HG02885 (cell line): ENCODE data around the gene FAM234A.
"Not testable (repeated sequence)": the region's sequence is repeated elsewhere in the genome, so short reads cannot be mapped to it uniquely, and the experiment has no call there.

Experiments
- ATAC-seq: cut with Tn5 transposase; IDR thresholded peaks from one replicate; pipeline ENCODE4 v1.9.1; 2021; ENCODE audit warnings: mild to moderate bottlenecking; ENCODE audit not compliant: unreplicated experiment, poor library complexity

FAM234A gene

DNA sequence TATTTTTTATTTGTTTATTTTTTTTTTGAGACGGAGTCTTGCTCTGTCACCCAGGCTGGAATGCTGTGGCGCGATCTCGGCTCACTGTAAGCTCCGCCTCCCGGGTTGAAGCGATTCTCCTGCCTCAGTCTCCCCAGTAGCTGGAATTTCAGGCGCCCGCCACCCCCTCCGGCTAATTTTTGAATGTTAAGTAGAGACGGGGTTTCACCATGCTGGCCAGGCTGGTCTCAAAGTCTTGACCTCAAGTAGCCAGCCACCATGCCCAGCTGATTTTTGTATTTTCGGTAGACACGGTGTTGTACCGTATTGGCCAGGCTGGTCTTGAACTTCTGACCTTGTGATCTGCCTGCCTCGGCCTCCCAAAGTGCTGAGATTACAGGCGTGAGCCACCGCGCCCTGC is 4.3 kb upstream of the FAM234A start:
- not testable (repeated sequence) for ATAC-seq

DNA sequence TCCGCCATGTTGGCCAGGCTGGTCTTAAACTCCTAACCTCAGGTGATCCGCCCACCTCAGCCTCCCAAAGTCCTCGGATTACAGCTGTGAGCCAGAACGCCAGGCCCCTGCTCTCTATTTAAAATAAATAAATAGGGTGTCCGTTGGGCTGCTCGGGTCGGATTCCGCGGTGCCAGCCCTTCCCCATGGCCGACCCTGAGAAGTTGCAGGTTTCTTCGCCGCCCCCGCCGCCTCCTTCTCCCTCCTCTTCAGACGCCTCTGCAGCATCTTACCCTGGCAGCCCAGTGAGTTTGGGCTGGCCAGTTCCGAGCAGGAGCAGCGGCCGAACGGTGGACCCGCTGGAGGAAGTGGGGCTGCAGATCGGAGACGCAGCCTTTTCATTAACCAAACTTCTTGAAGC is 3.7 kb upstream of the FAM234A start:
- ATAC-seq: no peak

DNA sequence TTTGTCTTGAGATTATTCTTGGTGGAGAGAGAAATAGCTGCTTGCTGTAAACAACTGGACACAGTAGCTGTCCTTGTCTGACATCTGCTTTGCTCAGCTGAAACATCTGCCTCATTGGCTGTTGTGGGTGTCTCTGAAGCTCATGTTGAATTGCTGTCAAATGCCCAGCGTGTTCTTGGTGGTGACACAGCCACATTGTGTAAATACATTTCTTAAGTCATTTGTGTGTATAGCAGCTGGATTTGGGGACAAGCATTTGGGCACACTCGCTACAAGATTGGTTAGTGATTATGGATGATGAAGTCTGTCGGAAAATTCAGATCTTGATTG is 5.3 kb downstream of the FAM234A start:
- no peak for ATAC-seq

DNA sequence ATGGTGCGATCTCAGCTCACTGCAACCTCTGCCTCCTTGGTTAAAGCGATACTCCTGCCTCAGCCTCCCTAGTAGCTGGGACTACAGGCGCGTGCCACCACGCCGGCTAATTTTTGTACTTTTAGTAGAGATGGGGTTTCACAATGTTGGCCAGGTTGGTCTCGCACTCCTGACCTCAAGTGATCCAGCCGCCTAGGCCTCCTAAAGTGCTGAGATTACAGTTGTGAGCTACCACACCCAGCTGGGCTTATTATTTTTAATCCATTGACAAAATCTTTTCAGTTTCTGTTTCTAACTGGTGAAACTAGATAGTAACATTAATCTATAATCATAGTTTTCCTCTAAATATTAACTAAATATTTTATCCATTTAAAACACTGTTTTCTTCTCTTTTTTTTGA is 5.9 kb downstream of the FAM234A start:
- ATAC-seq: no peak

DNA sequence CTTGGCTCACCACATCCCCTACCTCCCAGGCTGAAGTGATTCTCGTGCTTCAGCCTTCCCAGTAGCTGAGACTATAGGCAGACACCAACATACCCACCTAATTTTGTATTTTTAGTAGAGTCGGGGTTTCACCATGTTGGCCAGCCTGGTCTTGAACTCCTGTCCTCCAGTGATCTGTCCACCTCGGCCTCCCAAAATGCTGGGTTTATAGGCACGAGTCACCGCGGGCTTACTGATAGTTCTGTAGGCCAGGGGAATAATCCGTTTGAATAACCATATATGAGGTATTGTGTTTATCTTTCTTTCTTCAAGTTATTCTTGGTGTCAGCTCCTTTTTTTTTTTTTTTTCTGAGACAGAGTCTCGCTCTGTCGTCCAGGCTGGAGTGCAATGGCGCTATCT is 7.7 kb downstream of the FAM234A start:
- no peak for ATAC-seq

DNA sequence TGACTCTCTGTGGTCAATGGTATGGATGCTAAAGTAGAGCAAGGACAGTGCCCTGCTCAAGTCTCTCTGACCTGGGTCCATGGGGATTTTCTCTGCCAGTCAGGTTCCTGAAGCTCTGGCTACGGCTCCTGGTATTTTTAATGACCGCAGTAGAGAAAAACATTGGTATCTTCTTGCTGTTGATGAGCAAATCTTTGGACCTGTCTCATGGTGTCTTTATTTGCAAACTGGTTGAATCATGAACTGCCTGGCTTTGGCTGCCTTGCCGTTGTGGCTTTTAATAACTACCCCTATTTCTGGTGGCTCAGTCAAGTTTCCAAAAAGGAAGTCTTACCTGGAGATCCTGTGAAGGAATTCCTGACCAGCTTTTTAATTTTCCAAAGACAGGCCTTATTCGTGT is 8.7 kb downstream of the FAM234A start:
- ATAC-seq: no peak

DNA sequence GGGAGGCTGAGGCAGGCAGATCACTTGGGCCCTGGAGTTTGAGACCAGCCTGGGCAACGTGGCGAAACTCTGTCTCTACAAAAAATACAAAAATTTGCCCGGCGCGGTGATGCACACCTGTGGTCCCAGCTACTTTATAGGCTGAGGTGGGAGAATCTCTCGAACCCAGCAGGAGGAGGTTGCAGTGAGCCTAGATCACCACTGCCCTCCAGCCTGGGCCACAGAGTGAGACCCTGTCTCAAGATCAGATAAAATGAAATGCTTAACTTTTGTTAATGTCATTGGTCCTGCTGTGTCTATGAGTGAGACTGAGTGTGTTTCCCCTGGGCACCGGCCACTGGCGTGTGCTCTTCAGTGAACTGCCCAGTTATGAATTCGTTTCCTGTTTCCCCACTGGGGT is 10.5 kb downstream of the FAM234A start:
- no peak for ATAC-seq

DNA sequence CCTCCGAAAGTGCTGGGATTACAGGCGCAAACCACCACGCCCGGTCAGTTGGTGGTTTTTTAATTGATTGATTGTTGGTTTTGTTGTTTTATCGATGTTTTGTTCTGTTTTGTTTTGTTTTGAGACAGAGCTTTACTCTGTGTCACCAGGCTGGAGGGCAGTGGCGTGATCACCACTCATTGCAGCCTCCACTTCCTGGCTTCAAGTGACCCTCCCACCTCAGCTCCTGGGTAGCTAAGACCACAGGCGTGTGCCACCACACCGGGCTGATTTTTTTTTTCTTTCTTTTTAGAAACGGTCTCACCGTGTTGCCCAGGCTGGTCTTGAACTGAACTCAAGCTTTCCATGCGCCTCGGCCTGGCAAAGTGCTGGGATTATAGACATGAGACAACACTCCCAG is 12.4 kb downstream of the FAM234A start:
- no peak for ATAC-seq

DNA sequence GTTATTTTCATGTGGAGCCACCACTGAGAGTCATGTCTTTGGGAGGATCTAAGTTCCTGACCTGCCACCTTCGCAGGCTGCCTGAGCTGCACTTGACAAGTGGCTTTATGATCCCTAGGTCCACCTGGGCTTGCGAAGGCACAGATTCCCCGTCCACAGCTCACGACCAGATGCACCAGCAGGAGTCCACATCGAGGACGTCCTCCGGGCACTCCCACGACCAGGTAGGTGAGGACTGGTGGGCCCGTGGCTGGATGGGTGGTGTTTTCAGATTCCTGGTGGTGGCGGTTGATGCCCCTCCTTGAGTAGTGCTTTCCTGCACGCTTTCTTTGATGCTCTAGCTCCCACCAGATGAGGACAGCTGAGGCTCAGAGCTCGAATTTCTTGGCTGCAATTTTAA is 14.8 kb downstream of the FAM234A start:
- ATAC-seq: no peak

DNA sequence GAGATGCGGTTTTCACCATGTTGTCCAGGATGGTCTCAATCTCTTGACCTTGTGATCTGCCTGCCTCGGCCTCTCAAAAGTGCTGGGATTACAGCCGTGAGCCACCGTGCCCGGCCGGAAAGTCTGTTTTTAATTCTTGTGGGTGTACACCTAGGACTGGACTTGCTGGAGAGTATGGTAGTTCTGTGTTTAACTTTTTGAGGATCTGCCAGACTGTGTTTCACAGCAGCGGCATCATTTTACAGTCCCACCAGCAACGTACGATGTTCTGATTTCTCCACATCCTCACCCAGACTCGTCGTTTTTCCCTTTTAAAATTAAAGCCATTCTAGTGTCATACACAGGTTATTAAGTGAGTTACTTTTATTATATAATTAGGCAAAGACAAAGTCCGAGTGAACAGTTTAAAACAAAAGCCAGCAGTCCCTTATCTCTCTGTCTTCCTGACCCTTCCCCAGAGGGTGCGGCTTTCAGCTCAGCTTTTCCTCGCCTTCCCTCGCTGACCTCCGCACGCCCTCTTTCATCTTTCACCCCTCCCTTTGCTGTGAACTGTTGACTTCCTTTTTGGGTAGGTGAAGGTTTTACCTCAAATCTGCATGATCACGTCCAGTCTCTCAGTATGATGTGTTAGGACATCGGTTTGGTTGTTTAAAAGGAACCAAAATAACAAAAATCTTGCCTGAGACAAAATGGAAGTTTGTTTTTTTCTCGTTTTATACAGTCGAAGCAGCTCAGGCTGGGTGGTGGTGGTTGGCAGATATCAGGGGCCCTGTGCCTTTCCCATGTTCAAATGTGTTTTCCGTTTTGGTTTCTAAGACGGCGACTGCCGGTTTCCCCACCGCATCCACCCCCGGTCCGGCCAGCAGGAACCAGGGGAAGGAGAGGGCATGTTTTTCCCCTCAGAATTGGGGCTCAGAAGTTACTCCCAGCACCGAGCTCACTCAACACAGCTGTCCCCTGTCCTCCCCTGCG is 18.0 kb downstream of the FAM234A start:
- no peak for ATAC-seq

DNA sequence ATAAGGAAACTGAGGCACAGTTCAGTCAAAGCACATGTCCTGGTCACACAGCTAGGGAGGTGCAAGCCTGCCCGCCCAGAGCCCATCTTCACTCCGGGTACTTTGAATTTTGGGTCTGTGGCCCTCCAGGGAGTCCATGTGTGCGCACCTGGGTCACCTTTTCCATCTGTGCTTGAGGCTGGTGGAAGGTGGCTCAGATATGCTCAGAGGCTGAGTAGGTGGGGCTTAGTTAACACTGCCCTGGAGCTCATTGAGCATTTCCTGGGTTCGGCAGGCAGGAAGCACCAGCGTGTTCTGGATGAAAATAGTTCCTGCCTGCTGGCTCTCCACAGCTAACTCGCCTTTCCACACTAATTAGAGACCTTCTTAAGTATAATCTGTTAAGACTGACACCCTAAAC is 19.2 kb downstream of the FAM234A start:
- no peak for ATAC-seq

DNA sequence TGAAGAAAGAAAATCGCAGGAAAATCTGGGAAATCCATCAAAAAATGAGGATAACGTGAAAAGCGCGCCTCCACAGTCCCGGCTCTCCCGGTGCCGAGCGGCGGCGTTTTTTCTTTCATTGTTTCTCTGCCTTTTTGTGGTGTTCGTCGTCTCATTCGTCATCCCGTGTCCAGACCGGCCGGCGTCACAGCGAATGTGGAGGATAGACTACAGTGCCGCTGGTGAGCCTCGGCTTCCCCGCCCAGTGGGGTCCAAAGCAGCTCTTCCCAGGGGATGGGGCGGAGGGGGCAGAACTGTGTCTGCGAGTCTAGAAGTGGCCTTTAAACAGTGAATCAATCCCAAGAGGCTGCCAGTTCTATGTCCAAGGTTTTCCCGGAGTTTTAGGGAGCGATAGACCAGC is 19.8 kb downstream of the FAM234A start:
- ATAC-seq: no peak

DNA sequence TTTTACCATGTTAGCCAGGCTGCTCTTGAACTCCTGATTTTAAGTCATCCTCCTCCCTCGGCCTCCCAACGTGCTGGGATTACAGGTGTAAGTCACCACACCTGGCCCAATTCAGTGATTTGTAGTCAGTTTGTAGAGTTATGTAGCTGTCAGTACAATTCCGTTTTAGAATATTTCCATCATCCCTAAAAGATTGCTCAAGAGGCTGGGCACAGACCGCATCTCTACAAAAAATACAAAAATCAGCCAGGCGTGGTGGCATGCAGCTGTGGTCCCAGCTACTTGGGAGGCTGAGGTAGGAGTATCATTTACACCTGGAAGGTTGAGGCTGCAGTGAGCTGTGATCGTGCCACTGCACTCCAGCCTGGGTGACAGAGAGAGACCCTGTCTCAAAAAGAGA is 20.6 kb downstream of the FAM234A start:
- no peak for ATAC-seq

DNA sequence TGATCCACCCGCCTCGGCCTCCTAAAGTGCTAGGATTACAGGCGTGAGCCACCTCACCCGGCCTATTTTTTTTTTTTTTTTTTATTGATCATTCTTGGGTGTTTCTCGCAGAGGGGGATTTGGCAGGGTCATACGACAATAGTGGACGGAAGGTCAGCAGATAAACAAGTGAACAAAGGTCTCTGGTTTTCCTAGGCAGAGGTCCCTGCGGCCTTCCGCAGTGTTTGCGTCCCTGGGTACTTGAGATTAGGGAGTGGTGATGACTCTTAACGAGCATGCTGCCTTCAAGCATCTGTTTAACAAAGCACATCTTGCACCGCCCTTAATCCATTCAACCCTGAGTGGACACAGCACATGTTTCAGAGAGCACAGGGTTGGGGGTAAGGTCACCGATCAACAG is 23.5 kb downstream of the FAM234A start:
- not testable (repeated sequence) for ATAC-seq

DNA sequence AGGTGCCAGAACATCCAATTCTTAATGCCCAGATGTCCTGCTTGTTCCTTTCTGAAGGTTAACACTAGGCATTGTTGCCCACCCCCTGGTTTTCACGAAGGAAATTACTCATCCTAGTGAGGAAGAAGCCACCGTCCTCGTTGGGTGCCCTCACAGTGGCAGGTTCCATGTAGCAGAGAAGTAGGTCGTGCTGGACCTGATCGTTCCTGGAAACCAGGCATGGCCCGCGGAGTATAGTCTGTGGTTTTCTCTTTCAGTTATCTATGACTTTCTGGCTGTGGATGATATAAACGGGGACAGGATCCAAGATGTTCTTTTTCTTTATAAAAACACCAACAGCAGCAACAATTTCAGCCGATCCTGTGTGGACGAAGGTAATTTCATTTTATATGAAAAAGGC is 24.6 kb downstream of the FAM234A start:
- no peak for ATAC-seq

DNA sequence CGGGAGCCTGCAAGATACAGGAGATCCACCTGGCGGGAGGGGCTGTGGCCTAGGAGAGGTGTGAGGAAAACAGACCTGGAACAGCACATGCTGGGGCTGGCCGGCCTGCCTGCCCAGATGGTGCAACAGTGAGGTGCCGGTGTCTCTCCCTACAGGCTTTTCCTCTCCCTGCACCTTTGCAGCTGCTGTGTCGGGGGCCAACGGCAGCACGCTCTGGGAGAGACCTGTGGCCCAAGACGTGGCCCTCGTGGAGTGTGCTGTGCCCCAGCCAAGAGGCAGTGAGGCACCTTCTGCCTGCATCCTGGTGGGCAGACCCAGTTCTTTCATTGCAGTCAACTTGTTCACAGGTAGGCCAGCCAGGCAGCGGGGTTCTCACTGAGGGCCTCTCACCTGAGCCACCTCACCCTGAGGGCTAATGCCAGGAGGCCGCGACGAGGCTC is 25.2 kb downstream of the FAM234A start:
- ATAC-seq: no peak

DNA sequence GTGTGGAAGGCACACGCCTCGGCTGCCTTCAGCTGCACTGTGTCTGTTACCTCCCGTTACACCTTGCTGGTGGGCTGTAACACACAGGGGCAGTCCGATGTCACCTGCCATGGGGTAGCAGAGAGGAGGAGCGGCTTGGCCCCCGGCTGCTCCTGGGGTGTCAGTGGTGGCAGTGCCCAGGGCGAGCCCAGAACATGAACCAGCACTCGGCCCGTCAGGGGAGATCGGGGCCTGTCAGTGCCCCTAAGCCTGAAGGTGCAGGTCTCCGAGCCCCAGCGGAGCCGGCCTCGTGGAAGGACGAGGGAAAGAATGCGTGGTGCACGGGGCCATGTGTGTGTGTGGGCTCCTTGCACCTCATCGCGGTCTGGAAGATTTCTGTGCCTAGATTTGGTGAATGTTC is 25.7 kb downstream of the FAM234A start:
- ATAC-seq: no peak

DNA sequence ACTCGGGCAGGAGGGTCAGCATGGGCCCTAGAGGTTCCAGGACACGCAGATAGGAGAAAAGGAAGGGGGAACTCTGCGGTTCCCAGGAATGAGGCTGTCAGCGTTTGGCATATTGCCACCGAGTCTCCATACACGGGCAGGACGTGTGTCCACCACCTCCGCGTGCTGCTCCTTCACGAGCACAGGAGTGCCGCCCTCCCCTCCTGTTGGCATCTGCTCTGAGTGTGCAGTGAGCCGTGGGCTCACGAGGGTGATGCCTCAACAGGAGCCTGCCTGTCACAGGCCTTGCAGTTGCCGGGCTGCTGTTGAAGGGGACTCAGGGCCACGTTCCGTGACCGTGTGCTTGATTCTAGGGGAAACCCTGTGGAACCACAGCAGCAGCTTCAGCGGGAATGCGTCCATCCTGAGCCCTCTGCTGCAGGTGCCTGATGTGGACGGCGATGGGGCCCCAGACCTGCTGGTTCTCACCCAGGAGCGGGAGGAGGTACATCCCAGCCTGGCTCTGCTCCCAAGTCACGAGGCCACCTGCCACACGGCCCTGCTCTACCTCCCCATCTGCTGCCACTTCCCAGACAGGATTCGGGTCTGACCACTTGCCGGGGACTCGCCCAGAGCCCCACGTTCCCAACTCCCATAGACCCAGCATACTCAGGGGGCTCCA is 26.5 kb downstream of the FAM234A start:
- no peak for ATAC-seq

DNA sequence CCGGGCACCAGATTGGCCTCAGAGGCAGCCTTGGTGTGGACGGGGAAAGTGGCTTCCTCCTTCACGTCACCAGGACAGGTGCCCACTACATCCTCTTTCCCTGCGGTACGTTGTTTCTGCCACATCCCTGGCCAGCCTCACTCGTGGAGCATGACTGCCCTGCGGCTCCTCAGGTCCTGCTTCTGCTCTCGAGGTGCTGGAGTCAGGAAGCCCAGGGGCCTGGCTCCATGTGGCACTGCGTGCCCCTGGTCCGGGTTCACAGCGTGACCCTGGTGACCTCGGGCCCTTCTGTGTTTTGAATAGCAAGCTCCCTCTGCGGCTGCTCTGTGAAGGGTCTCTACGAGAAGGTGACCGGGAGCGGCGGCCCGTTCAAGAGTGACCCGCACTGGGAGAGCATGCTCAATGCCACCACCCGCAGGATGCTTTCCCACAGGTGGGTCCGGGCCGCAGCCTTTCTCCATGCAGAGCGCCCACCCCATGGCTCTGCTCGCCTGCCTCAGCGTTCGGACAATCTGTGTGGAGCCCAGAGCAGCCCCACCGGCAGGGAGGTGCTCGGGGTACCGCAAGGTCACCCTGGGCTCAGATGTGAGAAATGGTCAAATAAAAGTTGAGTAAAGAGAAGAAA is 27.6 kb downstream of the FAM234A start:
- ATAC-seq: no peak

DNA sequence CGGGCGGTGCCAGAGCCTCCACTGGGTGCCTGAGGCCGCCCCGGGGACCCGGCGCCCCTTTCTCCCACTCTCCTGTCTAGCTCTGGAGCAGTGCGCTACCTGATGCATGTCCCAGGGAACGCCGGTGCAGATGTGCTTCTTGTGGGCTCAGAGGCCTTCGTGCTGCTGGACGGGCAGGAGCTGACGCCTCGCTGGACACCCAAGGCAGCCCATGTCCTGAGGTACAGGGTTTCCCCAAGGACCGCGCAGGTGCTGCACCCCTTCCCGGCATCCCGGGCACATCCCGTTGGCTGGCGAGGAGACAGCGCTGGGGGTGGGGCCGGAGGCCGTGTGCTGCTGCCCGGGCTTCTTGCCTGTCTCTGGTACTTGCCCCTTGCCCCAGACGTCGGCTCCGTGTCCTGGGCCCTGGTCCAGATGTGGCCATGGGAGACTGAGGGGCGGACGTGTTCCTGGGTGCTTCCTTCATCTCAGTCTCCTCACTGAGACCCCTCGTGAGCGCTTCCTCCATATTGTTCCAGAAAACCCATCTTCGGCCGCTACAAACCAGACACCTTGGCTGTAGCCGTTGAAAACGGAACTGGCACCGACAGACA is 28.7 kb downstream of the FAM234A start:
- ATAC-seq: no peak

DNA sequence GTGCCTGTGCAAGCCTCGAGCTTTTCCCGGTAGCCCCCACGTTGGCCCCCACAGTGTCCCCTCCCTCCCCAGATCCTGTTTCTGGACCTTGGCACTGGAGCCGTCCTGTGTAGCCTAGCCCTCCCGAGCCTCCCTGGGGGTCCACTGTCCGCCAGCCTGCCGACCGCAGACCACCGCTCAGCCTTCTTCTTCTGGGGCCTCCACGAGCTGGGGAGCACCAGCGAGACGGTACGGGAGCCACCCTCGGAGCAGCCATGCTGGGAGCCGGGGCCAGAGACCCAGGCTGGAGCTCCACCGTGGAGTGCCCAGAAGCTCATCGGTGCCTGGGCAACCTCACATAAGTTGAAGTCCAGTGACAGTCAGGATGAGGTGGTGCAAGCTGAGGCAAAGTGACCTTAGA is 29.3 kb downstream of the FAM234A start:
- no peak for ATAC-seq
